Measurements from ENCODE around the gene CUL9. TPM values are rescaled to one million over a fixed set of nuclear protein-coding genes. Genes with fewer than 3 reads are reported as not detected.

Gene CUL9
- total RNA-seq, 2 donors from 2014 or later = 22.9 to 87.0 TPM

DNA sequence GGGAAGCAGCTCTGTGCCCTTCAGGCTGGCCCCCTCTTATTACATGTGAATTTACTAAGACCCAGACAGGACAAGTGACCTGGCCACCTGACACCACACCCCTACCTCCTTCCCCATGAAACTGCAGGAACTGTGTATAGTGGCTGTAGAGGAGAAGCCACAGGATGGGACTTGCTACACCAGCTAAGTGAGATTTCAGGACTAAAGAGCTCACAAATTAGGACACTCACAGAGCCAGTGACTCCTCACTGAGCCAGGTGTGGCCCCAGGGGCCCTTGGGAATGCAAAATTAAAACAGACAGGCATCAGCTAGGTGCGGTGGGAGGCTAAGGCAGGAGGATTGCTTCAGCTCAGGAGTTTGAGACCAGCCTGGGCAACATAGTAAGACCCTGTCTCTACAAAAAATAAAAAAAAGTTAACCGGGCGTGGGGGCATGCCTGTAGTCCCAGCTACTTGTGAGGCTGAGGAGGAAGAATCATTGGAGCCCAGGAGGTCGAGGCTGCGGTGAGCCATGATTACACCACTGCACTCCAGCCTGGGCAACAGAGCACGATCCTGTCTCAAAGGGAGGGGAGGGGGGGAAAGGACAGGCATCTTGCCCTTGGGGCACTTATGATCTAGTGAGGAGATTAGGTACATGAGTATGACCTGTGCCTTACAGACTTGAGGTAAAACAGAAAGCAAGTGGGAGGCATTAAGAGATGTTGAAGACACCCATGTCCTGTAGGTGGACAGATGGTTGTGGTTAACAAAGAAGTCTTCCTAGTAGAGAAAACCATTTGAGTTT lies 34.1 kb upstream of the CUL9 start:
- Histone ChIP-seq H3K36me3 (no peaks in the 10 kb centered on the region), H3K4me3 (no peak overlapping the region), H3K27me3 (replicated peaks; ENCODE audit: insufficient read depth) (no peaks in the 10 kb centered on the region), H3K9me3 (no peaks in the 10 kb centered on the region), H3K27ac (peak overlapping the region in 1 of 2 donors; percentile 33), H3K4me1 (replicated peaks) (peaks cover 11% of the 10 kb centered on the region)
- intact Hi-C loops (cut with DNase I) = no loop called here
- 95% methylated on average over 6 of the region's 6 CpGs for WGBS
- DNase-seq (ENCODE audit: low spot score) = no peak
- TF ChIP-seq POLR2AphosphoS5 (IDR thresholded peaks at IDR 0.05) (peak; percentile 13), POLR2A (IDR thresholded peaks at IDR 0.05) (no peak)

DNA sequence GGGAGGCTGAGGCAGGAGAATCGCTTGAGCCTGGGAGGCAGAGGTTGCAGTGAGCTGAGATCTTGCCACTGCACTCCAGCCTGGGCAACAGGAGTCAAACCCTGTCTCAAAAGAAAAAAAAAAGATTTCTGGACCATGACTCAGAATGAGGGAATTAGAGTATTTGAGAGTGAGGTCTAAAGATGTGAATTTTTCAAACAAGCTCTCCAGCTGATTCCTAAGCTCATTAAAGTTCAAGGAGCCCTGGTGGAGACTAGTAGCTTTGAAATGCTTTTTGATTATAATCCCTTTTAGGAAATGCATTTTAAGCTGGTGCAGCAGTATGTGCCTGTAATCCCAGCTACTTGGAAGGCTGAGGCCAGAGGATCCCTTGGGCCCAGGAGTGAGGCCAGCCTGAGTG lies 32.7 kb upstream of the CUL9 start:
- Histone ChIP-seq H3K4me1 (replicated peaks) (peaks cover 6% of the 10 kb centered on the region), H3K36me3 (no peaks in the 10 kb centered on the region), H3K9me3 (no peaks in the 10 kb centered on the region), H3K27me3 (replicated peaks; ENCODE audit: insufficient read depth) (no peaks in the 10 kb centered on the region), H3K4me3 (no peak overlapping the region), H3K27ac (peak overlapping the region; percentile 14 to 47)
- intact Hi-C loops (cut with DNase I) = no loop called here
- TF ChIP-seq POLR2A (IDR thresholded peaks at IDR 0.05) (no peak), POLR2AphosphoS5 (IDR thresholded peaks at IDR 0.05) (no peak)
- TF ChIP-seq, protein P1, sequence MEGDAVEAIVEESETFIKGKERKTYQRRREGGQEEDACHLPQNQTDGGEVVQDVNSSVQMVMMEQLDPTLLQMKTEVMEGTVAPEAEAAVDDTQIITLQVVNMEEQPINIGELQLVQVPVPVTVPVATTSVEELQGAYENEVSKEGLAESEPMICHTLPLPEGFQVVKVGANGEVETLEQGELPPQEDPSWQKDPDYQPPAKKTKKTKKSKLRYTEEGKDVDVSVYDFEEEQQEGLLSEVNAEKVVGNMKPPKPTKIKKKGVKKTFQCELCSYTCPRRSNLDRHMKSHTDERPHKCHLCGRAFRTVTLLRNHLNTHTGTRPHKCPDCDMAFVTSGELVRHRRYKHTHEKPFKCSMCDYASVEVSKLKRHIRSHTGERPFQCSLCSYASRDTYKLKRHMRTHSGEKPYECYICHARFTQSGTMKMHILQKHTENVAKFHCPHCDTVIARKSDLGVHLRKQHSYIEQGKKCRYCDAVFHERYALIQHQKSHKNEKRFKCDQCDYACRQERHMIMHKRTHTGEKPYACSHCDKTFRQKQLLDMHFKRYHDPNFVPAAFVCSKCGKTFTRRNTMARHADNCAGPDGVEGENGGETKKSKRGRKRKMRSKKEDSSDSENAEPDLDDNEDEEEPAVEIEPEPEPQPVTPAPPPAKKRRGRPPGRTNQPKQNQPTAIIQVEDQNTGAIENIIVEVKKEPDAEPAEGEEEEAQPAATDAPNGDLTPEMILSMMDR (IDR thresholded peaks at IDR 0.05) = no peak
- no peak for DNase-seq (ENCODE audit: low spot score)
- WGBS = 95% methylated on average over 1 of the region's 1 CpG

DNA sequence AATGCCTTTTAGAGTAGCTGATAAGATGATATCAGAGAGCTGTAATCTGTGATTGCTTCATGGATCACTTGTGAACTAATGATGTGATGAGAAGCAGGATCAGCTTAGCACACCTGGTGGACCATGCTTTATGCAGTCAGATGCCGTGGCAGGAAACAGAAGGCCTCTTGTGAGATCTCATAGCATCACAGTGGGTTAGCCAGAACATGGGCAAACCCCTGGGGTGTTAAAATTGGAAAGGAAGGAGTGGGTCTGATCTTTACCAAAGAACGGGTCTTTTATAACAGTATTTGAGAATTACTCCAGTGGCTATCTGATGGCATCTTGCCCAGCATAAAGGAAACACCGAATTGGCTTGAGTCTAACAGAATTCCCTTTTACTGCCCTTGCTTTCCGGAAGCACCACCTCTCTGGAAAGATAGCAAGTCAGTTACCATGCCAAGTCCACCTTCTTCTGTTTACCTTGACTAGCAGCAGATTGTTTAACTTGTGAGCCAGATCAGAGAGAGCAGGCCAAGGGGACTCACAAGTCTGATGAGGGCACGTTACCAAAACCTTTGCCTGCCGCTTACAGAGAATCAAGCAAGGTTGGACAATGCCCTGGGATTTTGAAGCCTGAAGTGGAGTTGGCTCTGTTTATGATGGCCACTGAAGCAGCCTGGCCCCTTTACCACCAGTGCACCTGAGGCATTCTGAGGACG lies 31.8 kb upstream of the CUL9 start:
- peak overlapping the region; percentile 14 to 47 for H3K27ac ChIP-seq

DNA sequence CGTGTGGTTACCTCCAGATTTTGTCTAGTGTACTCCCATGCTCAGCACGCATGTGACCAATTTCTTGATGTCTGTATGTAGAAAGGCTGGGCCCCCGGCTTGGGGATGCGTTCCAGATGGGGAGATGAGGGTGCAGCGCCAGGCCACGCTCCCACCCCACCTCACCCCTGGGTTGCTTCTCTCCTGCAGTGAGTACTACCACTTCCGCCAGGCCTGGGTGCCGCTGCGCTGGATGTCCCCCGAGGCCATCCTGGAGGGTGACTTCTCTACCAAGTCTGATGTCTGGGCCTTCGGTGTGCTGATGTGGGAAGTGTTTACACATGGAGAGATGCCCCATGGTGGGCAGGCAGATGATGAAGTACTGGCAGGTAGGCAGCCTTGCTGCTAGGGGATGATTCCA lies 22.4 kb upstream of the CUL9 start:
- H3K4me3 ChIP-seq = no peak overlapping the region
- no peak overlapping the region for H3K27ac ChIP-seq
- WGBS = 92% methylated on average over 11 of the region's 11 CpGs
- DNase-seq (ENCODE audit: low spot score) = no peak
- no peaks in the 10 kb centered on the region for H3K36me3 ChIP-seq
- no peaks in the 10 kb centered on the region for H3K27me3 ChIP-seq (replicated peaks; ENCODE audit: insufficient read depth)
- intact Hi-C loops (cut with DNase I) = no loop called here
- H3K9me3 ChIP-seq = no peaks in the 10 kb centered on the region
- no peaks in the 10 kb centered on the region for H3K4me1 ChIP-seq (replicated peaks)
- no peak for TF ChIP-seq POLR2AphosphoS5 (IDR thresholded peaks at IDR 0.05)
- no peak for TF ChIP-seq POLR2A (IDR thresholded peaks at IDR 0.05)
- TF ChIP-seq, protein P1 (IDR thresholded peaks at IDR 0.05) = no peak

More for the DNA sequence above, 31.8 kb upstream of the CUL9 start:
- Histone ChIP-seq H3K4me3 (no peak overlapping the region), H3K36me3 (no peaks in the 10 kb centered on the region), H3K9me3 (no peaks in the 10 kb centered on the region), H3K4me1 (replicated peaks) (peaks cover 6% of the 10 kb centered on the region), H3K27me3 (replicated peaks; ENCODE audit: insufficient read depth) (no peaks in the 10 kb centered on the region)
- peak; percentile 86 for DNase-seq (ENCODE audit: low spot score)
- TF ChIP-seq POLR2AphosphoS5 (IDR thresholded peaks at IDR 0.05) = peak; percentile 95
- TF ChIP-seq, protein P1 (IDR thresholded peaks at IDR 0.05) = no peak
- 25% methylated on average over 7 of the region's 7 CpGs for WGBS
- intact Hi-C loops (cut with DNase I) = no loop called here

DNA sequence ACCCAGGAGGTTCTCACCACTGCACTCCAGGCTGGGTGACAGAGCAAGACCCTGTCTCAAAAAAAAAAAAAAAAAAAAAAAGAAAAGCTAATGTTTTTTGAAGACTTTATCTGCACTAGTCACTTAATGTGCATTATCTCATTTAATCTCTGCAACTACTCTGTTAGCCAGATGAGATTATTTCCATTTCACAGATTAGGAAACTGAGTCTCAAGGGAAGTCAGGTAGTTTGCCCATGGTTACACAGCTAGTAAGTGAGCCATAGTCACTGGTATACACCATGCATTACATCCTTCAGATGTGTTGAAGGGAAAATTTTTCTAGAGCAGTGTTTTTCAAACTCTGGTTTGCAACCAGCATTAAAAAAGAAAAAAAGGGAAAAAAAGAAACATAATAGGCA lies 18.1 kb upstream of the CUL9 start:
- no peak for TF ChIP-seq POLR2A (IDR thresholded peaks at IDR 0.05)
- TF ChIP-seq POLR2AphosphoS5 (IDR thresholded peaks at IDR 0.05) = no peak
- TF ChIP-seq, protein P1 (IDR thresholded peaks at IDR 0.05) = no peak
- H3K4me3 ChIP-seq = no peak overlapping the region

More for the DNA sequence above, 18.1 kb upstream of the CUL9 start:
- Histone ChIP-seq H3K27me3 (replicated peaks; ENCODE audit: insufficient read depth) (no peaks in the 10 kb centered on the region), H3K4me1 (replicated peaks) (no peaks in the 10 kb centered on the region), H3K27ac (no peak overlapping the region), H3K36me3 (no peaks in the 10 kb centered on the region), H3K9me3 (no peaks in the 10 kb centered on the region)
- no peak for DNase-seq (ENCODE audit: low spot score)
- intact Hi-C loops (cut with DNase I) = no loop called here

All from prostate gland (tissue), 2 donors.